ENCODE measurements around the gene RMND1.
"Not testable (repeated sequence)": the region's sequence is repeated elsewhere in the genome, so short reads cannot be mapped to it uniquely, and the experiment has no call there.

RMND1 gene

DNA sequence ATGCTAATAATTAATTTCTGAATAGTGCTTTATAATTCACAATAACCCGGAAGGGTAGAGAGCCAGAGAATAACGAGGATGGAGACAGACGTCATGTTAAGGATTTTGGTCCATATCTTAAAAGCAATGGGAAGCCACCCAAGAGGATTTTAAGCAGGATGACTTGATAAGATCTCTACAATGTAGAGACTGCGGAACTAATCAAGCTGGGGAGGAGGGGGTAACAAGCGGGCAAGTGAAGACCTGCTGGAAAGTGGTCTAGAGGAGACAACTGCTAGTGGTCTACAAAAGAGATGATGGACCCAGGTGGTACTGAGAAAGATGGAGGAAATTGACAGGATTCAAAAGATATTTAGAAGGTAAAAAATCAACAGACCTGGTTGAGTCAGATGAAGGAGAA, 67.8 kb downstream of the RMND1 start:
- TF ChIP-seq ZFX (IDR thresholded peaks at IDR 0.05; ENCODE audit: borderline replicate concordance), result no peak
- TF ChIP-seq, protein P1, sequence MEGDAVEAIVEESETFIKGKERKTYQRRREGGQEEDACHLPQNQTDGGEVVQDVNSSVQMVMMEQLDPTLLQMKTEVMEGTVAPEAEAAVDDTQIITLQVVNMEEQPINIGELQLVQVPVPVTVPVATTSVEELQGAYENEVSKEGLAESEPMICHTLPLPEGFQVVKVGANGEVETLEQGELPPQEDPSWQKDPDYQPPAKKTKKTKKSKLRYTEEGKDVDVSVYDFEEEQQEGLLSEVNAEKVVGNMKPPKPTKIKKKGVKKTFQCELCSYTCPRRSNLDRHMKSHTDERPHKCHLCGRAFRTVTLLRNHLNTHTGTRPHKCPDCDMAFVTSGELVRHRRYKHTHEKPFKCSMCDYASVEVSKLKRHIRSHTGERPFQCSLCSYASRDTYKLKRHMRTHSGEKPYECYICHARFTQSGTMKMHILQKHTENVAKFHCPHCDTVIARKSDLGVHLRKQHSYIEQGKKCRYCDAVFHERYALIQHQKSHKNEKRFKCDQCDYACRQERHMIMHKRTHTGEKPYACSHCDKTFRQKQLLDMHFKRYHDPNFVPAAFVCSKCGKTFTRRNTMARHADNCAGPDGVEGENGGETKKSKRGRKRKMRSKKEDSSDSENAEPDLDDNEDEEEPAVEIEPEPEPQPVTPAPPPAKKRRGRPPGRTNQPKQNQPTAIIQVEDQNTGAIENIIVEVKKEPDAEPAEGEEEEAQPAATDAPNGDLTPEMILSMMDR (IDR thresholded peaks at IDR 0.05), result no peak
- no peak overlapping the region for H3K27ac ChIP-seq

GRCh38 chr6:151382631-151383030, 69.3 kb downstream of the RMND1 start:
- not testable (repeated sequence) for H3K27ac ChIP-seq

DNA sequence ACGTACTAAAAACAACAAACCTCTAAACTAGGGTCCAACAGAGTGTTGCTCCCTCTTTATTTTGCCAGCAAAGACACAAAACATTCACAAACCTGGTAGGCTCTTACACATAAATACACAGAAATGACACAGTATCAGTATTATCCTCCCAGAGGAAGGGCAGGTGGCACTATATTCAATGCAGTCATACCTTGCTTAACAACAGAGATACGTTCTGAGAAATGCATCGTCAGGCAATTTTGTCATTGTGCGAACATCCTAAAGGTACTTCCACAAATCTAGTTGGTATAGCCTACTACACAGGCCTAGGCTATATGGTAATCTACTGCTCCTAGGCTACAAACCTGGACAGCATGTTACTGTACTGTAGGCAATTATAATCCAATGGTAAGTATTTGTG, 70.2 kb downstream of the RMND1 start:
- H3K27ac ChIP-seq, result no peak overlapping the region
- TF ChIP-seq, protein P1 (IDR thresholded peaks at IDR 0.05), result no peak
- TF ChIP-seq ZFX (IDR thresholded peaks at IDR 0.05; ENCODE audit: borderline replicate concordance), result no peak

DNA sequence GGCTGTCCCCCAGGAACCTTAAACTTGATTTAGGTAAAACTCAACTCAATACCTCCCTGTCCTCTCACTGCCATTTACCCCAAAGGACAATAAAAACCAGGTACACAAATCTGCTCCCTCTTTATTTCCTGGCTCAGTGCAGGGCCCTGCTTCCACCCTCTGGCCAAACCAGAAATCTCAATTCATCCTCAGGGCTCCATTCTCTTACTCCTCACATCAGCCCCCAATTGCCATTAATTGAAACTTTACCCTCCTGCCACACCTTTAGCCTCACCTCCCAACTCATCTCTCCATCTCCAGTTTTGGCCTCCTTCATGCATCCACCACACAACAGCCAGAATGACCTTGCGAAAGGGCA, 71.1 kb downstream of the RMND1 start:
- no peak overlapping the region for H3K27ac ChIP-seq
- no peak for TF ChIP-seq ZFX (IDR thresholded peaks at IDR 0.05; ENCODE audit: borderline replicate concordance)
- TF ChIP-seq, protein P1 (IDR thresholded peaks at IDR 0.05), result no peak

DNA sequence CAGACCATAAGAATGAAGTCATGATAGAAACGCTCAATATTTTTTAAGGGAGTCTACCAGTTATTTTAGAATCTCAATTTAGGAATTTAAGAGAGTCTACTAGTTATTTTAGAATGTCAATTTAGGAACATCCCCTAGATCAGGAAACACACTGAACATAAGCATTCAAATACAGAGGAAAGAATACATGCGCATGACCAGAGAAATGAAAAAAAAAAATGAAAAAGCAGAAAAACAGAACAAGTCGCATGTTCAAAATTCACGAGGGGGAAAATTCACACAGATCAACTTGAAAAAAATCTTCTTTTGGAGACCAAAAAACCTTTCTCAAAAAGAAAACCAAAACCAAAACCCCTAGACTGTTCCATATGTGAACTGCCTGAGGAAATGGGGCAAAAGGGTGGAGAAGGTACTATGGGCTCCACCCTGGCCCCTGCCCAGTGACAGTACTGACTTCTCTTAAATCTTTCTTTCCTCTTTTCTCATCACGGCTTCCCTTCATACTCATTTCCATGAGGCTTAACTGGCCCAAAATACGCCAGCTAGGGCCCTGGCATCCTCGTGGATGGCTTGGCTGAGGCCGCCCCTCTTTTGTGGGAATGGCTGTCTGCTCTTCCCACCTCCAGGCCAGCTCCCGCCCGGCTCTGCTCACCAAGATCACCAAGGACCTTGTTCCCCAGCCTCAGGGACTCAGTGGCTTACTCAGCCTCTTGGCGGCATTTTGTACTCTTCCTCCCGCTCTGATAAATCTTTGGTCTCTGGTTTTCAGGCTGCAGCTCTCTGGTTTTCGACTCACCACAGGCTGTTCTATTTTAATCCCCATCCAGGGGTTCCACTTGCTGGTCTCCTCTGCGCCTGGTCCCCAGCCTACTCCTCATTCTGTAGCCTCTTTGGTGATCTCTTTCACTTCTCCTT, 71.7 kb downstream of the RMND1 start:
- TF ChIP-seq, protein P1 (IDR thresholded peaks at IDR 0.05), result no peak
- TF ChIP-seq ZFX (IDR thresholded peaks at IDR 0.05; ENCODE audit: borderline replicate concordance), result no peak
- H3K27ac ChIP-seq, result no peak overlapping the region

DNA sequence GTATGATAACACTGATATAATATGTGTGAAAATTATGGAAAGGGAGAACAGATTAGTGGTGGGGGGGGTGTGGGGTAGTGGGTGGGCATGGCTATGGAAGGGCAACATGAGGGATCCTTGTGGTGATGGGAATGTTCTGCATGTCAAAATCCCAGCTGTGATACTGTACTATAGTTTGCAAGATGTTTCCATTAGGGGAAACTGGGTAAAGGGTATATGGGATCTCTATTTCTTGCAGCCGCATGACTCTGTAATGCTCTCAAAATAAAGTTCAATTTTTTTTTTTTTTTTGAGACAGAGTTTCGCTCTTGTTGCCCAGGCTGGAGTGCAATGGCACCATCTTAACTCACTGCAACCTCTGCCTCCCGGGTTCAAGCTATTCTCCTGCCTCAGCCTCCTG, 74.8 kb downstream of the RMND1 start:
- no peak overlapping the region for H3K27ac ChIP-seq
- TF ChIP-seq, protein P1 (IDR thresholded peaks at IDR 0.05), result no peak
- TF ChIP-seq ZFX (IDR thresholded peaks at IDR 0.05; ENCODE audit: borderline replicate concordance), result no peak

- H3K27ac ChIP-seq, result no peak overlapping the region
- TF ChIP-seq ZFX (IDR thresholded peaks at IDR 0.05; ENCODE audit: borderline replicate concordance), result no peak
- TF ChIP-seq, protein P1 (IDR thresholded peaks at IDR 0.05), result no peak
These were observed 75.5 kb downstream of the RMND1 start for GRCh38 chr6:151376440-151376839.
